ENCODE results near the gene BCL2. TPM values are rescaled to one million over a fixed set of nuclear protein-coding genes. Genes with fewer than 3 reads are reported as not detected.

Gene BCL2
- total RNA-seq, 1 donor from 2014 or later: 16.5 TPM

DNA sequence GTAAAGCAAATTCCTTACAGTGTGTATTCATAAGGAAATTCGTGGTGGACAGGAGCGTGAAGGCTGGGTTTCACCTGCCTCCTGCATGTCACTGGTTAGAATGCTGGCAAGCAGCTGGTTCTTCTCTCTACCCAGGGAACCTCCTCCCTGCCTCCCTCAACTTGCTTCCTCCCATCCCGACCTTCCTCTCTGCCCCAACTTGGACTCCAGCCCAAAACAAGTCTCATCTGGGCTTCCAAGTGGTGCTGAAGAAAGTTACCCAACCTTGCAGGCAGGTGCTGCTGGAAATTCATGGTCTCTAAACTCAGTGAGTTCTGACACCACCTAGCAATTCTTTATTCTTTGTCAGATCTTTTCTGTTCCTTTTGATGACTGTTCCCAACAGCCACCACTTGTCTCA, 184.5 kb downstream of the BCL2 start:
- H3K36me3 Mint-ChIP-seq: peaks cover 4% of the 10 kb centered on the region
- H3K27me3 Mint-ChIP-seq: no peaks in the 10 kb centered on the region
- H3K27ac Mint-ChIP-seq: no peak overlapping the region
- H3K9me3 Mint-ChIP-seq: peaks cover 4% of the 10 kb centered on the region
- H3K4me1 Mint-ChIP-seq (ENCODE audit: unreplicated experiment): peaks cover 9% of the 10 kb centered on the region
- TF ChIP-seq, protein P1, sequence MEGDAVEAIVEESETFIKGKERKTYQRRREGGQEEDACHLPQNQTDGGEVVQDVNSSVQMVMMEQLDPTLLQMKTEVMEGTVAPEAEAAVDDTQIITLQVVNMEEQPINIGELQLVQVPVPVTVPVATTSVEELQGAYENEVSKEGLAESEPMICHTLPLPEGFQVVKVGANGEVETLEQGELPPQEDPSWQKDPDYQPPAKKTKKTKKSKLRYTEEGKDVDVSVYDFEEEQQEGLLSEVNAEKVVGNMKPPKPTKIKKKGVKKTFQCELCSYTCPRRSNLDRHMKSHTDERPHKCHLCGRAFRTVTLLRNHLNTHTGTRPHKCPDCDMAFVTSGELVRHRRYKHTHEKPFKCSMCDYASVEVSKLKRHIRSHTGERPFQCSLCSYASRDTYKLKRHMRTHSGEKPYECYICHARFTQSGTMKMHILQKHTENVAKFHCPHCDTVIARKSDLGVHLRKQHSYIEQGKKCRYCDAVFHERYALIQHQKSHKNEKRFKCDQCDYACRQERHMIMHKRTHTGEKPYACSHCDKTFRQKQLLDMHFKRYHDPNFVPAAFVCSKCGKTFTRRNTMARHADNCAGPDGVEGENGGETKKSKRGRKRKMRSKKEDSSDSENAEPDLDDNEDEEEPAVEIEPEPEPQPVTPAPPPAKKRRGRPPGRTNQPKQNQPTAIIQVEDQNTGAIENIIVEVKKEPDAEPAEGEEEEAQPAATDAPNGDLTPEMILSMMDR (conservative IDR thresholded peaks at IDR 0.05): no peak
- no peak overlapping the region for H3K4me3 Mint-ChIP-seq
- no peak for DNase-seq (ENCODE audit: extremely low spot score, unreplicated experiment)

DNA sequence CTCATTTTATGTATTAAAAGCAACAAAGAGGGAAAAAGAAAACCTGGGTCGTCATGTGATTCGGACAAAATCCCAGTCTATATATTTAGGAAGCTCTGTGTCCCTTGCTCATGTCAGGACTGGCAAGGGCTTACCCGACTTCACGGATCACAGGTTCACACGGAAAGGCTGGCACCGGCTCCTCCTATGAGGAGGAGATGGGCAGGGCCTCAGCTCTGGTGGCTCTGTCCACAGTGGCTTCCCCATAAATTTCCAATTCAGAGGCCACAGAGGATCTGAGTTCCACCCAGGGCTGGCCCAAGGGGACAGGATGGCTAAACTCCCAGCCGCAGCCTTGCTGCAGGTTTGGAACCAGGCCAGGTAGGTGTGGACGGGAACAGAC, 186.8 kb downstream of the BCL2 start:
- Mint-ChIP-seq H3K4me1 (ENCODE audit: unreplicated experiment) (peaks cover 9% of the 10 kb centered on the region), H3K27me3 (no peaks in the 10 kb centered on the region), H3K36me3 (peaks cover 6% of the 10 kb centered on the region), H3K4me3 (no peak overlapping the region), H3K9me3 (peaks cover 9% of the 10 kb centered on the region), H3K27ac (no peak overlapping the region)
- DNase-seq (ENCODE audit: extremely low spot score, unreplicated experiment): no peak
- TF ChIP-seq, protein P1 (conservative IDR thresholded peaks at IDR 0.05): no peak

DNA sequence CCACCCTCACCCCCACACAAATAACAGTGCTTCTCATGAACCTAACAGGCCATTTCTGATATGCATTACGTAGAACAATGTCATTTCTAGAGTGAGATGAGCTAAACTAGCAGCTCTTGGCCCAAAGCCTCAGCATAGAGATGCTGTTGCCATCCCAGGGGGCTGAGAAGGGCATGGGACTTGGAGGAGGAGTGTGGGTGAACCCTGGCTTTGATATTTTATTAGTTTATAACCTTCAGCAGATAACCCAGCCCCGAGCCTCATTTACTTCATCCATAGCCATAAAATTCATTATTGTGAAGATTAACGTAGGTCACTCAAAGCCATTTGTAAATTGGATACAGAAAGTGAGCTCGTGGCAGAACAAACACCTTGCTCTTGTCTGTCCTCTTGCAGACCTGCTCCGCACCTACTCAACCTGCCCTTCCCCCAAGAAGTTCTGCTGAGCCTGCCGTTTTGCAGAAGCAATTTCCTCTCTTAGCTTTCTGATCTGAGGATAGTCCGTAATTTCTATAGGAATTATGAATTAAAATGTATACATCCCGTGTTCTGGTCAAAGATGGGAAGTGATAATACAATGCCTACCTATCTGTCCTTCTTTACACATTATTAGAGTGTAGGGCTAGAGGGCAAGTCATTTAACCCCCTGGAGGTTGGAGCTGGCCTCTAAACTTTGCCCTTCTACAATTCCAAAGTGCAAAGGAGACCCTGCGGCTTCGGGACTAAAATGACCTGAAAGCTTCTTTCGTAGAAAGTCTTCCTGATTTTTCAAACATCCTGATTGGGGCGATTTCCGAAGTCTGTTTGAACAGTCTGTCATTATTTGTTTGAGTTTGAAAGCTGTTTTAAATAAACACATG, 187.4 kb downstream of the BCL2 start:
- TF ChIP-seq, protein P1 (conservative IDR thresholded peaks at IDR 0.05): no peak
- Mint-ChIP-seq H3K4me3 (no peak overlapping the region), H3K36me3 (peaks cover 6% of the 10 kb centered on the region), H3K27me3 (no peaks in the 10 kb centered on the region), H3K4me1 (ENCODE audit: unreplicated experiment) (peaks cover 9% of the 10 kb centered on the region), H3K27ac (no peak overlapping the region), H3K9me3 (peaks cover 9% of the 10 kb centered on the region)
- DNase-seq (ENCODE audit: extremely low spot score, unreplicated experiment): no peak

DNA sequence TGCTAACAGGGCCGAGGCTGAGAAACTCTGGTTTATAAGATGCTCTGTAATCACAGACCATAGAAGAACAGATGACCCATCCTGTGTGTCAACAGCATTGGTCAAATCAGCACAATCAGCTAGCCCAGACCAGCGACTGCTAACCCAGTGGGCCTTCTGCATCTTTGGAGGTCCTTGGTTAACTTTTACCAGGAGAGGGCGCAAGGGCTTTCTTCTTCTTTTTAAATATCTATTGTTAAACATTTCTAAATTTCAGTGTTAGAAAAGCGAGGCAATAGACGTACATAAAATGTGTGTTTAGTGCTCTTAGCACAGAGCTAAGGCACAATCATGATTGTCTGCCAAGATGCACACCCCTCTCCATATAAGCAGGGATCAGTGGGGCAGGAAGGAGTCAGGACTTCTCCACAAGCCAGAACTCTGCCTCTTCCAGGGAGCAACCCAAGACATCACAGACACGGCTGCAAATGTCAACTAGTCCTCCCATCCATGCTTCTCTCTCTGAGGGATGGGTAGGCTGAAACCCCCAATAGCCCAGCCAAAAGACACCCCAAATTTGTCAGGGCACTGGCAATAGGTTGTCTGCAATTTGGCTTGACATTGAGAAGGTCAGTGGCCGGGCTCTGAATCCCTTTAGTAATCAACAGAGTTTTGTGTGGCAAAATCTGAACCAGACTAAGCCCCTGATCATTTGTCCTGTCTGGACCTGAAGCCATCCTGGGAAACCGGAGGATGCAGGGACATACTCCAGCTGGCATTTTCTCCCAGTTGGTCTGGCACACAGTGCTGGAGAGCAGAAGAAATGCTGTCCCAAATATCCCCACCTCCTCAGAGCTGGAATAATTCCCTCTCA, 188.2 kb downstream of the BCL2 start:
- no peaks in the 10 kb centered on the region for H3K27me3 Mint-ChIP-seq
- H3K27ac Mint-ChIP-seq: no peak overlapping the region
- DNase-seq (ENCODE audit: extremely low spot score, unreplicated experiment): no peak
- no peak overlapping the region for H3K4me3 Mint-ChIP-seq
- peaks cover 9% of the 10 kb centered on the region for H3K4me1 Mint-ChIP-seq (ENCODE audit: unreplicated experiment)
- H3K36me3 Mint-ChIP-seq: peaks cover 11% of the 10 kb centered on the region
- H3K9me3 Mint-ChIP-seq: peaks cover 5% of the 10 kb centered on the region
- TF ChIP-seq, protein P1 (conservative IDR thresholded peaks at IDR 0.05): peak; percentile 73

DNA sequence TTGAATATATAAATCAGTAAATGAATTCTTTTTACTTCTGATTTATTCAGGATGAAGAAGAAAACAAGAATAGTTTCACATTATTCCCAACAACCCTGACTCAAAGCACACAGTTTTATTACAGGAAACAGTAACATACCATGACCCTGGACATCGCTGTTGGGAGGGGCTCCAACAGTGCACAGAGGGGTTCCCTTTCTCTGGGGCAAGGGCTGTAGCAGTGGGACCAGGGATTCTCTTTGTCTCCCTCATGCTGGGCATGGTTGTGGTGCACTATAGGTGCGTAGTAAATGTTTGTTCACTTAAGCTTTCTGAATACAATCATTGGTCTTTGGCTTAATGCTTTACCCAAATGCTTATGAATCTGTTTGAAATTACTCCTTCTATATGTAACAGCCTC, 189.4 kb downstream of the BCL2 start:
- no peaks in the 10 kb centered on the region for H3K27me3 Mint-ChIP-seq
- H3K4me3 Mint-ChIP-seq: no peak overlapping the region
- peaks cover 5% of the 10 kb centered on the region for H3K9me3 Mint-ChIP-seq
- H3K4me1 Mint-ChIP-seq (ENCODE audit: unreplicated experiment): peaks cover 13% of the 10 kb centered on the region
- peaks cover 11% of the 10 kb centered on the region for H3K36me3 Mint-ChIP-seq
- DNase-seq (ENCODE audit: extremely low spot score, unreplicated experiment): no peak
- TF ChIP-seq, protein P1 (conservative IDR thresholded peaks at IDR 0.05): no peak
- H3K27ac Mint-ChIP-seq: no peak overlapping the region
